IPS-NIHi7 (cell line): ENCODE data around the gene UCMA.
"Not testable (repeated sequence)": the region's sequence is repeated elsewhere in the genome, so short reads cannot be mapped to it uniquely, and the experiment has no call there.

ENCODE experiments used
- DNase-seq: peaks from one replicate; pipeline ENCODE4 v3.0.0; 2012; ENCODE audit warnings: mixed read lengths; ENCODE audit errors: extremely low spot score

UCMA gene

GRCh38 chr10:13234172-13234571 lies at the start of gene UCMA:
TSS of gene UCMA (minus strand) at chr10:13234374. CDS start at chr10:13234258, 116 bp downstream.
- peak; percentile 51 for DNase-seq

- DNase-seq: not testable (repeated sequence)
Observed at GRCh38 chr10:13282348-13282747, 48.2 kb upstream of the UCMA start.

GRCh38 chr10:13276749-13277365 lies 42.7 kb upstream of the UCMA start:
- DNase-seq: no peak

GRCh38 chr10:13276146-13276545 lies 42.0 kb upstream of the UCMA start:
- not testable (repeated sequence) for DNase-seq

GRCh38 chr10:13272164-13272571 lies 38.0 kb upstream of the UCMA start:
- DNase-seq: no peak

- peak; percentile 89 for DNase-seq
Observed at GRCh38 chr10:13271552-13272163, 37.5 kb upstream of the UCMA start.

GRCh38 chr10:13270877-13271551 lies 36.8 kb upstream of the UCMA start:
- no peak for DNase-seq

GRCh38 chr10:13268841-13269240 lies 34.7 kb upstream of the UCMA start:
- DNase-seq: no peak

GRCh38 chr10:13268310-13268709 lies 34.1 kb upstream of the UCMA start:
- DNase-seq: no peak

GRCh38 chr10:13263591-13263990 lies 29.4 kb upstream of the UCMA start:
- DNase-seq: no peak

GRCh38 chr10:13262433-13262832 lies 28.3 kb upstream of the UCMA start:
- DNase-seq: no peak

- no peak for DNase-seq
Observed at GRCh38 chr10:13257621-13258140, 23.5 kb upstream of the UCMA start.

- no peak for DNase-seq
Observed at GRCh38 chr10:13256627-13257026, 22.5 kb upstream of the UCMA start.

GRCh38 chr10:13253726-13254125 lies 19.6 kb upstream of the UCMA start:
- DNase-seq: no peak

- DNase-seq: no peak
Observed at GRCh38 chr10:13247784-13248183, 13.6 kb upstream of the UCMA start.

- no peak for DNase-seq
Observed at GRCh38 chr10:13247246-13247645, 13.1 kb upstream of the UCMA start.

GRCh38 chr10:13242260-13242659 lies 8.1 kb upstream of the UCMA start:
- not testable (repeated sequence) for DNase-seq

- DNase-seq: no peak
Observed at GRCh38 chr10:13241613-13242012, 7.4 kb upstream of the UCMA start.

GRCh38 chr10:13239923-13240322 lies 5.7 kb upstream of the UCMA start:
- no peak for DNase-seq

GRCh38 chr10:13238271-13239077 lies 4.3 kb upstream of the UCMA start:
- no peak for DNase-seq

GRCh38 chr10:13236638-13237037 lies 2.5 kb upstream of the UCMA start:
- no peak for DNase-seq

- DNase-seq: not testable (repeated sequence)
Observed at GRCh38 chr10:13234736-13235135, 562 bp upstream of the UCMA start.
